Heart left ventricle (tissue), 13 donors: ENCODE results near the gene ATP5F1E.

Source experiments
- POLR2A ChIP-seq, 2 donors: fragments of 450-650 bp; IDR thresholded peaks; one replicate each; pipeline ENCODE4 v1.6.1; 2017; ENCODE audit warnings: antibody characterized with exemption in 2 of 2, mild to moderate bottlenecking in 2 of 2, moderate library complexity in 2 of 2
- TF ChIP-seq, protein P1 (sequence below), 12 donors: fragments of 200-600 bp; sonication (generic) in 4 of 12; IDR thresholded peaks; one replicate each; pipeline versions ENCODE4 v1.5.0 to v1.8.0; 2018 to 2022; ENCODE audit warnings: antibody characterized with exemption in 12 of 12, mild to moderate bottlenecking in 5 of 12
- donor health status: ischemic (EF 13 %, LVEDD 7.1; RV severe dilation, severe dysfunction).
- donor health status: DM: no; HTN: yes; CAD: no.
- donor health status: DM: no; HTN: no; CAD: no.
- donor health status: ischemic (EF 25% LVEDD 6.9; RV normal size, moderate dysfunction).
- donor health status: ischemic (EF 25% LVEDD 5.7; RV mildly dilated, moderate dysfunction).
- donor health status: ischemic (EF 35%, LVEDD 5.7; RV mildly dilated, moderate dysfunction).
- donor health status: nonischemic (EF 11% LVEDD 7.7; RV severe dilation, severe dysfunction).
- donor health status: DM: yes; HTN: yes; CAD: no.
- donor health status: PGD.
- donor health status: ischemic (EF 29% LVEDD 5.4; RV normal size, mild dysfunction).
- donor health status: nonischemic (EF 23%, LVEDD 6.1; RV moderate dilation, normal function).

DNA sequence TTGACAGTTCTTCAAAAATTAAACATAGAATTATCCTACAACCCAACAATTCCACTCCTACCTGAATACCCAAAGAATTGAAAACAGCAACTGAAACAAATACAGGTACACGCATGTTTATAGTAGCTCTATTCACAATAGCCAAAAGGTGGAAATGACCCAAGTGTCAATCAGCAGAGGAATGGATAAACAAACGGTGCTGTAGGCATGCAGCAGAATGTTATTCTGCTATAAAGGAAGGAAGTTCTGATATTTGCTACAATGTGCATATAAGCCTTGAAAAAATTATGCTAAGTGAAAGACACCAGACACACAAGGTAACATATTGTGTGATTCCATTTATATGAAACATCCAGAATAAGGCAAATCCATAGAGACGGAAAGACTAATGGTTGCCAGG is 48.9 kb upstream of the ATP5F1E start:
- TF ChIP-seq, protein P1, sequence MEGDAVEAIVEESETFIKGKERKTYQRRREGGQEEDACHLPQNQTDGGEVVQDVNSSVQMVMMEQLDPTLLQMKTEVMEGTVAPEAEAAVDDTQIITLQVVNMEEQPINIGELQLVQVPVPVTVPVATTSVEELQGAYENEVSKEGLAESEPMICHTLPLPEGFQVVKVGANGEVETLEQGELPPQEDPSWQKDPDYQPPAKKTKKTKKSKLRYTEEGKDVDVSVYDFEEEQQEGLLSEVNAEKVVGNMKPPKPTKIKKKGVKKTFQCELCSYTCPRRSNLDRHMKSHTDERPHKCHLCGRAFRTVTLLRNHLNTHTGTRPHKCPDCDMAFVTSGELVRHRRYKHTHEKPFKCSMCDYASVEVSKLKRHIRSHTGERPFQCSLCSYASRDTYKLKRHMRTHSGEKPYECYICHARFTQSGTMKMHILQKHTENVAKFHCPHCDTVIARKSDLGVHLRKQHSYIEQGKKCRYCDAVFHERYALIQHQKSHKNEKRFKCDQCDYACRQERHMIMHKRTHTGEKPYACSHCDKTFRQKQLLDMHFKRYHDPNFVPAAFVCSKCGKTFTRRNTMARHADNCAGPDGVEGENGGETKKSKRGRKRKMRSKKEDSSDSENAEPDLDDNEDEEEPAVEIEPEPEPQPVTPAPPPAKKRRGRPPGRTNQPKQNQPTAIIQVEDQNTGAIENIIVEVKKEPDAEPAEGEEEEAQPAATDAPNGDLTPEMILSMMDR (IDR thresholded peaks at IDR 0.05): no peak
- no peak for TF ChIP-seq POLR2A (IDR thresholded peaks at IDR 0.05)
